HCEC 1CT (cell line): ENCODE results near the gene TMEM33.
A peak's percentile ranks its signal among the peaks of the same experiment; 100 is the strongest.

Source experiments
- DNase-seq: peaks from one replicate; pipeline ENCODE4 v3.0.0-alpha.2; 2017

Gene TMEM33

DNA sequence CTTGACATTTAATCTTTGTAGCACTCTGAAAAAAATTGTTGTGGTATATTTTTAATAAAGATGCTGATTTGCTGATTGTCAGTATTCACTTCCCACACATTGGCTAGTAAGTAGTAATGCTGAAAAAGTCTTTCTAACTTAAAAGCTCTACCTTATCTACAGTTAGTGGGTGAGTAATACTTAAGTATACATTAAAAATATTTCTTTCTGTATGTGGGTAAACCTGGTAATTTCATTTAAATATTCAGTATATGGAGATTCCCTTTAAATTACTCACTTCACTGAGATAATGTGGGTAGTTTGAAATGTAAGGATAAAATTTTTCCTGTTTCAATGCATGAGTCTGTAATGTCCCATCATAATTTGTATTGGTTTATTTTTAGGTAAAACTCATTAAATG lies 5.6 kb downstream of the TMEM33 start:
- no peak for DNase-seq

DNA sequence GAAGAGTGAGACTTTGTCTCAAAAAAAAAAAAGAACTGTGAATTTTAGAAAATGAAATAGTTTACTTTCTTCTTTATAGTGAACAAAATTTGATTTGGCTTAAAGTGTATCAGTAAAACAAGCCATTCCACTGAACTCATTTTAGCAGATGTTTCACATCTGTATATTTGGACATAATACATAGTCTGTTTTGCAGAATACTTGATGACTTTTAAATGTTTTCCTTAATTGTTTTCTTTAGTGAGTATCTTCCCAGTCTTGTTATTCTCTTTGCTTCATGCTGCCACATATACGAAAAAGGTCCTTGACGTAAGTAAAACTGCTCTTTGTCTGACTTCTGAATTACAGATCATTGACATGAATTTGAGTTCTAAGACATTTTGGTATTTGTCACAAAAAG lies 8.3 kb downstream of the TMEM33 start:
- no peak for DNase-seq

DNA sequence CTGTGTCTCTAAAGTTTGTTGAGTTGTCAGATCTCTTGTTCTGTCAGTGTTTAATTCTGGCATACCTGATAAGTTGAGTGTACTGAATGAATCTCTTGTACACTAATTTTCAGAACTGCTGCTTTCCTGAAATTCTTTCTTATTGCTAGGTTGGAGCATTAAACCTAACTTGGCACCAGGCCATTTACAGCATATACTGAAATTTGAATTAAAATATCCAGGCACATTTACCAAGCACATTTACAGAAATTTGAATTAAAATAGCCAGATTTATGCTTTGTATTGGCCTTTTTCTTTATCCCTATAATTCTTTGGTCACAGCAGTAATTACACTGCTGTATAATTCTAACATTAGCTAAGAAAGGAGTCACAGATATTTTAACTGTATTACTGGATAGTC lies 8.9 kb downstream of the TMEM33 start:
- no peak for DNase-seq

DNA sequence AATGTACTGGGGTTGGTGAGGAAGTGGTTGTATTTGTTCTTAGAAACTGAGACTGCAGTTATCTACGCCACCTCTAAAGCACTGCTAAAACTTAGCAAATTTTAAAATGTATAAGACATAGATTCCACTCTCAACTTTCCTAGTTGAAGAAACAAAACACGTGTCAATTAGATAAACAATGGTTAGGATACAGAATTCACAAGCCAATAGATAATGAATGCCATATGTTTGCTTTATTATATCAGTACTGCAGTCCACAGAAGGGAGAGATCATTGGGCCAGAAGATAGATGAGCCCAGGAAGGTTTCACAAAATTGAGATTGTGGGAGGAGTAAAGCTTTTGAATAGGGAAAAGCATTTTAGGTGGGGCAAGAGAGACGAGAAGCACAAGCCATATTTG lies 14.3 kb downstream of the TMEM33 start:
- DNase-seq = no peak

DNA sequence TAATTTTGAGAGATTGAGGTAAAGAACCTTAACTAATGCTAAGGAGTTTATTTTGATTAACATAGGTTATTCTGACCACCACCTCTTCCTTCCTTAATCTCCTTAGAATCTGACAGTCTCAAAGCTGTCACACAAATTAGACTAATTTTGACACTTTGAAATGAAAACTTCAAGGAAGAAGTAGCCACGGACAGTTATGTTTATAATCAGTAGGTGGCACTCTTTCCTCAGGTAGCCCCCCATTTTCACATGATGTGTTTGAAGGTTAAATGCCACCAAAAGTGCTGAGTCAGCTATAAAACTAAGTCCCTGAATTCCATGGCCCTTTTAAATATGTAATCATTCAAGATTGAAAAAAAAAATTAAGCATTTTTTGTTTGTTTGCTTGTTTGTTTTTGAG lies 22.4 kb downstream of the TMEM33 start:
- peak; percentile 11 for DNase-seq

DNA sequence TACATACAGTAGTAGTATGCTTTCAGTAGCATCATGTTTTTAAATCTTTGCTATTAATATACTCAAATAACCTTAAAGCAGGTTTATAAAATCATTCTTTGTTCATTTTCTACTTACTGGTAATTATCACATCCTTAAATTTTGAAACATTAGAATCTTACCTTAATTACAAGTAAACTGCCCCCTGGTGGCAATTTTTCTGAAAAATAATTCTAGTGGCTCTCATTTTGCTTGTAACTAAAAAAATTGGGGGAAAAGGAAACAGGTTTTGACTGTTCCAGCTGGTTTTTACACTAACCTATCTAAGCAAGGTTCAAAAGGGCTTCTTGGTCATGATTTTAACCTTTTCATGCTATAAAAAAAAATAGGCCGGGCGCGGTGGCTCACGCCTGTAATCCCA lies 27.9 kb downstream of the TMEM33 start:
- peak; percentile 7 for DNase-seq

DNA sequence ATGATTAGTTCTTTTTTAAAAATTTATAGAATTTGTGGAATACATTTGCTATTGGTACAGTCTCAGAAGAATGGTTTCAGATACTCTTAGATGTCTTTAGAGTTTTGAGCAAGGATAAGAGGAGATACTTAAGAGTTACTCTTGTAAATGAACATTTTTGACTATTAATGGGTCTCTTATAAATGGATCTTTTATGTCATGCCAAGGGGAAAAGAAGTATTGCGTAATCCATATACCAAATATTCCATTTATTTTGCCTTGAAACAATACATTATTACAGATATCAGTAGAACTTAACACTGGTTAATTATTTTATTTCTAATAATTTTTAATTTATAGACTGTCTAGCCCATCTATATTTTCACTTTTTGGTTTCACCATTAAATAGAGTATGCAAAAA lies 29.2 kb downstream of the TMEM33 start:
- DNase-seq = no peak

DNA sequence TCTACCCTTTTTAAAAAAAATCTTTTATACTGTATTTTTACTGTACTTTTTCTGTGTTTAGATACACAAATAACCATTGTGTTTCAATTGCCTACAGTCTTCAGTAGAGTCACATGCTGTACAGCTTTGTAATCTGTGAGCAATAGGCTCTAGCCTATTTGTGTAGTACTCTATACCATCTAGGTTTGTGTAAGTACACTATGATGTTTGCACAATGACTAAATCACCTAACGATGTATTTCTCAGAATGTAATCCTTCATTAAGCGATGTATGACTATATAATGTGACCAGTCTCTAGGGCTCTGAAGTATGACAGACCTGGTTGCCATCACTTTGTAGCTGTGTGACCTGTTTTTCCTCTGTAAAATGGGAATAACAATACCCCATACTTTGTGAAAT lies 32.2 kb downstream of the TMEM33 start:
- no peak for DNase-seq

DNA sequence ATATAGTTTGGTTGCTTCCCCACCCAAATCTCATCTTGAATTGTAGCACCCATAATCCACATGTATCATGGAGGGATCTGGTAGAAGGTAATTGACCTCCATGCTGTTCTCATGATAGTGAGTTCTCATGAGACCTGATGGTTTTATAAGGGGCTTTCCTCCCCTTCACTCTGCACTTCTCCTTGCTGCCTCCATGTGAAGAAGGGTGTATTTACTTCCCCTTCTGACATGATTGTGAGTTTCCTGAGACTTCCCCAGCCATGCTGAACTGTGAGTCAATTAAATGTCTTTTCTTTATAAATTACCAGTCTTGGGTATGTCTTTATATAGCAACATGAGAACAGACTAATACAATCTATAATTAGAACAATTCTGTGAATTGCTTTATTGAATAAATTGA lies 34.4 kb downstream of the TMEM33 start:
- DNase-seq = no peak

DNA sequence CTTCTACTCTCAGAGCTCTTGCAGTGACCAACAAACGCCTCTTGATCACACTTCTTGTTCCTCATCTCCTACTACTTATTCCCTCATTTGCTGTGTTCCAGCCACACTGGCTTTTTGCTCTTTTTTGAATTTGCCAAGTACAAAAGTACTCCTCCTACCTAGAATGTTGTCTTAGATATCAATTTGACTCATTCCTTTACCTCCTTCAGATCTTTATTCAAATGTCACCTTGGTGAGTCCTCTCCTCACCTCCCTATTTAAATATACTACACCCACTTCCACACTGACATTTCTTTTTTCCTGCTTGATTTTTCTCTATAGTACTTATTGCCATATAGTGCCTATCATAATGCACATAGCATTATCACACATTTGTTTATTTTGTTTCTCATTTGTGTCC lies 40.1 kb downstream of the TMEM33 start:
- DNase-seq = no peak

DNA sequence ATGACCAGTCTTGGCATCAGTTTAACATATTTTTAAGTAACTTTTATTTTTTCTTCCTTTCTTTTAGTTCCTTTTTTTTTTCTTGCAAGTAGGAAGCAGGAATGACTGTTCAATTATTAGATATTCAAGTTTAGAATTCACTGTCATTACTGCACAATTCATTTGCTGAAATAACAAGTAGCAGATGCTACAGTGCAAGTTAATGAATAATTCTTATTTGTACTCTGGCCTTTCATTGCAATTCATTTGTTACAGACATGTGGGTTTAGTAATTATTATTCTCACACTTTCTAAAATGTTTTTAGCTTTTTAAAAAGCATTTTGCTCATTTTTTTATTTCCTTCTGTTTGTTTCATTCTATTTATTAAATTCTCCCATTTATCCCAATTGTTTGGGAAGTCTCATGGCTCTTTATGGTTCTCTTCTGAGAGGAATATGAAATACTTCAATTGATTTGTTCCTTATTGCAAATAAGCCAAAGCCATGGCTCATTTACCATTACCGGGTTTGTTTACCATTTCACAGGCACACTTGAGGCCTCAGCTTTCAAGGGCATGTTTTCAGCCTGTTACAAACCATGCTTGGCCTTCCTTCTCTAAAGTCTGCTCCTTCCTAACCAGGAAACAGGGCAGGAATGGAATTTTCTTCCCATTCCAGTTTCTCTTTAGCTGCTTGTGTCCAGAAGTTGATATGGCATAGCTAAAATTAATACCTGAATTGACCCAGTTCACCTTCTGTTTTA lies 41.7 kb downstream of the TMEM33 start:
- no peak for DNase-seq

DNA sequence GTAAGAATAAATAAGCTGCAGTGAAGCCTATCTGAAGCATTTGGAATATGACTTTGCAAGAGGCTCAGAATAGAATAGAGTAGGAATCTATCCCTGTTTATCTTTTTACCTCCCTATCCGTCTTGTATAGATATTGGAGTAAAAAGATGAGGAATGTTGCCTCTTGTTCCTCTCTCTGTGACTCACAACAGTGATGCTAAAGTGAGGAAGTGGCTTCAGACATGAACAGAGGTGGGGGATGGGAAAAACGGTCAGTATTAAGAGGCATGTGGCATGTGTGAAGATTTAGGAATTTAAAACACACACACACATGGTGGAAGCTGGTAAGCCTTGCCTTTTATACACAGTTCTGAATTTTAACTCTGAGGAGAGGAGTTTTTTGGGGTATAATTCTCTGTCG lies 42.5 kb downstream of the TMEM33 start:
- DNase-seq = peak; percentile 31

DNA sequence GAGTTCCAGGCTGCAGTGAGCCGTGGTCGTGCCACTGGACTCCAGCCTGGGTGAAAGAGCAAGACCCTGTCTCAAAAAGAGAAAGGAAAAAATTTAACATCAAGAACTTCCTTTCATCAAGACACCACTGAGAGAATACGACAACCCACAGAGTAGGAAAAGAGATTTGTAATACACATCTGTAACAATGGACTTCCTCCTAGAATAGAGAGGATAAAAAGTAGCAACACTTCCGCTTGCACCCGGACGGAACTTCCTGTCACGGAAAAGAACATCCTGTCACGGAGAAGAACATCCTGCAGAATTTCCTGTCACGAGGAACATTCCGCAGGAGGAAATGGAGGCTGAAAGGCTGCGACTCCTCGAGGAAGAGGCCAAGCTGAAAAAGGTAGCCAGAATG lies 46.2 kb downstream of the TMEM33 start, which contains the start of gene DCAF4L1:
Gene DCAF4L1 (plus strand): TSS at position 301 of the 400 bp plus-strand sequence. CDS start 37 bp downstream, at position 338.
- no peak for DNase-seq

DNA sequence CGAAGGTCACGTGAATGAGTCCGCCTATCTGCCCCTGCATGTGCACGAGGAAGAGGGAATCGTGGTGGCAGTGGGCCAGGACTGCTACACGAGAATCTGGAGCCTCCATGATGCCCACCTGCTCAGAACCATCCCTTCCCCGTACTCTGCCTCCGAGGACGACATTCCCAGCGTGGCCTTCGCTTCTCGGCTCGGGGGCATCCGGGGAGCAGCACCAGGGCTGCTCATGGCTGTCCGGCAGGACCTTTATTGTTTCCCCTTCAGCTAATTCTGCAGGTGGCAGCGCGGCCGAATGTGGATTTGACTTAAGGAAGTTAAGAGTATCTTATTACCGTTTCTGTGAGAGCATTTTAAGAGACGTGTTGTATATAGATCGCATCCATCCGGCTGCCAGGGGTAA lies 47.5 kb downstream of the TMEM33 start:
- DNase-seq = no peak

DNA sequence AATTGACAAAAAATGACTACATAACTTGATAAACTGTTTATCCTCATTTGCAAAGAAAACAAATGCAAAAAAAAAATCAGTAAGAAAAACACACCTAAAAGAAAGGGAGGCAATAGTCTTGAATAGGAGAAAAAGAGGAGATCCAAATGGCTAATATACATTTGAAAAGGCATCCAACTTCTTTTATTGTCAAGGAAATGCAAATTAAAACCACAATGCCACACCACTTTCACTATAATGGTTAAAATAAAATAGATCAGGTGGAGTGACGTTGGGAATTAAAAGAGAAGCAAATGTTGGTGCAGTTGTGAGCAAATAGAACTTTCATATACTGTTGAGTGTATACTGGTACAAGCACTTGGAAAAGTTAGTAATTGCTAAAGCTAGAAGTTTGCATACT lies 49.9 kb downstream of the TMEM33 start:
- DNase-seq = no peak

DNA sequence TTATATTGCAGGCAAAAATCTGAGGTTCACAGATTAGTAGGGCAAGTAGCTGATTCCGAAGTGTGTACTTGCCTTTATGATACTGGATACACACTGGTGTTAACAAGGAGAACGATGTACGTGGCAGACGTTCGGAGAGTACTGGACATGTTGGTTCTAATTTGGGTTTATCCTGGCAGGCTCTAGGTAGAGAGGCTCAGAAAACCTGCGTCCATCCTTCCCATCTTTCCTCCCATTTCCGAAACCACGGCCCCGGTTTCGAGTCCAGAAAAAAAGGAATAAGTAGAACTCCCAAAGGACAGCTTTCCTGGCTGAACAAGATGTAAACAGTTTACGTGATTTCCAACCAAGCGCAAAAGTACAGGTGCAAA lies 54.8 kb downstream of the TMEM33 start:
- no peak for DNase-seq

DNA sequence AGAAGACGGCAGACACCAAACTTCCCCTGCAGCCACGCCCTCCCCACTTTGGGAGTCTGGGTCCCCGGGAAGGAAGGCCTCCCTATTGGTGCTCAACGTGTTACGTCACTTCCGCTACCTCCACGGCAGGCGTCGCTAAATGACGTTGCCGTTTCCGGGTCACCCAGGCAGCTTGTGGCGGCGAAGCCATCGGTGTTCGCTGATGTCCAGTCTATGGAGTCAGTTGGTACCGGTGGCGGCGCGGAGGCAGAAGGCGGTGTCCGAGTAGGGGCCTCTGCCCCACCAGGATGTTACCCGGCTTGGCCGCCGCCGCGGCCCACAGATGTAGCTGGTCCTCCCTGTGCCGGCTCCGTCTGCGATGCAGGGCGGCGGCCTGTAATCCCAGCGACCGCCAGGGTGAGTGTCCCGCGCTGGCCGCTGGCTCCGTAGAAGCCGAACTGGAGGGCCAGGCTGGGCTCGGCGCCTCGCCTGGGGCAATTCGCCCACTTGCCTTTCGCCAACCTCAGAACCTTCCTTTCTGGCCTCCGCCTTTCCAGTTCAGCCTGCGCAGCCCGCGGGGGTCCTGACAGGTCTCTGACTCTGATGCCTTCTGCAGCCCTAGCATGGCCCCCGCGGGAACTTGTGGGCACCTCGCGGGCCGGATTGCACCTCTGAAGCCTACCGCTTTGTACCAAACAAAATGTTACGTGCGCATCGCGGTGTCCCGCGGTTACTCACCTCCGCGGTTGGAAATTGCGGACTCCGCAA lies 55.3 kb downstream of the TMEM33 start, which contains the start of gene SLC30A9:
Gene SLC30A9 (plus strand): TSS at position 166 of the 747 bp plus-strand sequence. CDS start 122 bp downstream, at position 288.
- DNase-seq = peak; percentile 85

DNA sequence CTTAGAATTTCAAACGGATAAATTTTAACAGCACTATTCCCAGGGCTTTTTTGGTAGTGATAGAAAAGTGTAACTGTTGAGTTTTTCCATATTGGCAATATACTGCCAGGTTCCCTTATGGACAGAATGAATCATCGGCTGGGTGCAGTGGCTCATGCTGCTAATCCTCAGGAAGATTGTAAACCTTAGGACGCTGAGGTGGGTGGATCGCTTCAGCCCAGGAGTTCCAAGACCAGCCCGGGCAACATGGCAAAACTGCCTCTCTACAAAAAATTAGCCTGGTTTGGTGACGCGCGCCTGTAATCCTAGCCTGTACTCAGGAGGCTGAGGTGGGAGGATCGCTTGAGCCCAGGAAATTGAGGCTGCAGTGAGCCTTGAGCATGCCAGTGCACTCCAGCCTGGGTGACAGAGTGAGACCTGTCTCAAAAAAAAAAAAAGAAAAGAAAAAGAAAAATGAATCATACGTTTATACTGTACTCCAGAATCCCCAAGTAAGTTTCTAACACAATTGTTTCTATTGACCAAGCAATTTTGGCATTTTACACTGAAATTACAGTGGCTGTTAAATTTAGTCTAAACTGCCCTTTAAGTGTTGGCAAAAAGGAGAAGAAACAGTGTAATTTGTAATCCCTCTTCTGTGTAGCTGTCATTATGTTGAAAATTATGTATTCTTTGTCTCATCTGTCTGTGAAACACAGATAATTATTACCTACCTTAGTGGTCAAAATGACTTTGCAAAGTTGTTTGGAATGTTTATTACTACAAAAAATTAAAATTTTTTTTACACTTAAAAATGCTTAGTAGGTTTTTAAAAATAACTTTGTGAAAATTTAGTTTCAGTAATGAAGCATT lies 56.9 kb downstream of the TMEM33 start:
- DNase-seq = peak; percentile 1

DNA sequence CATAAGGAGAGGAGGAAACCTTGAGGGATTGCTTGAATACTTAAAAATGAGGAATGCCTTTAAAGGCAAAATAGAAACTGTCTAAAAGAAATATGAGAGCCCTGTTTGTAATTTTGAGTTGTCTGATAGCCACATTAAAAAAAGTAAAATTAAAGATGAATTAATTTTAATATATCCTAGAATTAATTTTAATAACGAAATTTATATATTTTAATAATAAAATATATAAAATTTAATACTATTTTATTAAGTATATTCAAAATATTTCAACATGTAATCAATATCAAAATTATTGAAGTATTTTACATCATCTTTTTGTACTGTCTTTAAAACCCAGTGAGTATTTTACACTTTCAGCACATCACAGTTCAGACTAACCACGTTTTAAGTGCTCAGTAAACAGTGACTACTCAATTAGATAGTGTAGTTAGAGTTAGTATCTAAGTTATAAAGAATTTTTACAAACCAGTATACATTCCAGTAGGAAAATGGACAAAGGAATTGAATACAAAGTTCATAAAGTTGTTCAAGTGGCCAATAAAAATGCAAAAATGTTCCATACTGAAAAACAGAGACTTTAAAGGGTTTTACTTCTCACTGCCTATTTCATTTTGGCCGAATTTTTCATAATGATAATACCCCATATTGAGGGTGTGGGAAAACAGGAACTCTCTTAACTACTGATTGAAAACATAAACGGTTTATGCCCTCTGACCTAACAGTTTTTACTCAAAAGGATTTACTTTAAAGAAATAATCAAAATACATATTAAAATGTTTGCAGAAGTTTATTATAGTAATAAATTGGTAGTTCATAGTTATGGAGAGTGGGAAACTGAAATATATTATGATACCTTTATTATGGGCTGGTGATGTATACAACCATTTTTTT lies 58.0 kb downstream of the TMEM33 start:
- no peak for DNase-seq

DNA sequence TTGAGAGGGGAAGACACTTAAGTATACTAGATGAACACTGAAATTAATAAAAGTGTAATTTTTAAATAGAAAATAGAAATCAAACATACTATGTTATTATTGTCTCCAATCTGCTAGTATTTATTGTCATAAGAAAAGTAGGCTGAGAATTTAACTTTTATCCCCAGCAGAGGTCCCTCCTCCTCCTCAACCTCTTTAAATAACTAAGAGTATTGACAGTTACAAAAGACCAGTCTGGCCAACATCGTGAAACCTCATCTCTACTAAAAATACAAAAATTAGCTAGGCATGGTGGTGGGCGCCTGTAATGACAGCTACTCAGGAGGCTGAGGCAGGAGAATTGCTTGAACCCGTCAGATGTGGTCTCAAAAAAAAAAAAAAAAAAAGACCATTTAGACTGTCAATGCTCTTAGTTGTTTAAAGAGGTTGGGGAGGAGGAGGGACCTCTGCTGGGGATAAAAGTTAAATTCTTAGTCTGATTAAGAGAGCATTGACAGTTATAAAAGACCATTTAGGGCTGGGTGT lies 59.3 kb downstream of the TMEM33 start:
- no peak for DNase-seq

DNA sequence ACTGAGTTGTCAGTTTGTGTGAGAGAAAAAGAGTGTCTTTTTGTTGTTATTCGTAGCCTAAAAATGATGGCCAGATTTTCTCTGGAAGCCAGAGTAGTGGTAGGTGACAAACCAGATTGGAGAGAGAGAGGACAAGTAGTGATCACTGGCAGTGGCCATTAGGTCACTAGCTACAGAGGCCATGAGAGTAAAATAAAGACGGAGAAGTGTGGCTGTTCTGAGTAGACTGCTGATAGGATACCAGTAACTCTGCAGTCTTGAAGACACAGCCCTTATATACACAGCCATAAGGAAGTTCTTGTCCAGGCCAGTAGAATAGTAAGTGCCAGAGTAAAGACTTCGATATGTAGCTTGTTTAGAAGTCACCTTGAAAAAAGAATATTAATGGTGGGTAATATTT lies 62.8 kb downstream of the TMEM33 start:
- no peak for DNase-seq

DNA sequence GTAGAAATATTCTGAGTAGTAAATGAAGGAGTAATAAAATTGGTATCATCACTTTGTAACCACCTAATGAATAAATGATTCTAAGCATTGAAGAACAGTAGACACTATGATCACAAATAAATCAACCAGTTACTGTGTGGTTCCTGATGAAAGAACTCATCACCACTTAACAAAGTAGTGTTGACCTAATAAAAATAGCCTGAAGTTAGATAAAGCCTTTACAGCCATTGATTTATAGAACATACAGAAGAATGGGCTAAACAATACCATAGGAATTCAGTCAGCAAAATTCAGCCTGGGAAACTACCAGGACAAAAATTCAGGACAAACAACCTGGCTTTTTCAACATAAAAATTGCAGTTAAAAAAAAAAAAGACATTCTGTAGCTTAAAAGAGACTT lies 64.1 kb downstream of the TMEM33 start:
- no peak for DNase-seq
